GM12891 (cell line): ENCODE data around the gene LAYN.

ENCODE experiments used
- PAX5 ChIP-seq: IDR thresholded peaks from 2 replicates; pipeline ENCODE4 v1.6.1; 2011; ENCODE audit warnings: low read length, moderate library complexity, mild to moderate bottlenecking; ENCODE audit not compliant: insufficient read depth, severe bottlenecking
- POLR2A ChIP-seq: IDR thresholded peaks from 2 replicates; pipeline ENCODE4 v1.6.1; 2011; ENCODE audit warnings: low read depth, low read length, control low read depth
- POLR2AphosphoS5 ChIP-seq: IDR thresholded peaks from 2 replicates; pipeline ENCODE4 v1.6.1; 2011; ENCODE audit warnings: low read depth, low read length, control low read depth
- POU2F2 ChIP-seq: IDR thresholded peaks from 2 replicates; pipeline ENCODE4 v1.6.1; 2011; ENCODE audit warnings: low read depth, mild to moderate bottlenecking, control low read depth, low read length, moderate library complexity
- SPI1 ChIP-seq: IDR thresholded peaks from 2 replicates; pipeline ENCODE4 v1.6.1; 2011; ENCODE audit warnings: low read depth, low read length, control low read depth
- TAF1 ChIP-seq: IDR thresholded peaks from 2 replicates; pipeline ENCODE4 v1.6.1; 2011; ENCODE audit warnings: low read depth, low read length, control low read depth

GRCh38 chr11:111566324-111566723 is 25.8 kb downstream of the LAYN start:
- TF ChIP-seq TAF1 (no peak), POLR2AphosphoS5 (no peak), POLR2A (no peak), SPI1 (no peak), PAX5 (no peak), POU2F2 (no peak)
